Measurements from ENCODE around the gene HAVCR1. TPM values are rescaled to one million over a fixed set of nuclear protein-coding genes. Genes with fewer than 3 reads are reported as not detected.
"Not testable (repeated sequence)": the region's sequence is repeated elsewhere in the genome, so short reads cannot be mapped to it uniquely, and the experiment has no call there.

The HAVCR1 gene
- total RNA-seq, 2 donors from 2014 or later, result 1.6 TPM; not detected in 1

- H3K4me3 ChIP-seq, result no peak overlapping the region
- TF ChIP-seq POLR2AphosphoS5 (IDR thresholded peaks at IDR 0.05) (no peak), CTCF (IDR thresholded peaks at IDR 0.05) (no peak), POLR2A (IDR thresholded peaks at IDR 0.05) (no peak)
- no peak for DNase-seq (ENCODE audit: low spot score)
- intact Hi-C loops (cut with DNase I), result no loop called here
- H3K27ac ChIP-seq, result no peak overlapping the region
- WGBS, result 90% methylated on average over 3 of the region's 3 CpGs
- H3K36me3 ChIP-seq, result no peaks in the 10 kb centered on the region
- H3K27me3 ChIP-seq (replicated peaks; ENCODE audit: insufficient read depth), result no peaks in the 10 kb centered on the region
- no peaks in the 10 kb centered on the region for H3K4me1 ChIP-seq (replicated peaks)
- no peaks in the 10 kb centered on the region for H3K9me3 ChIP-seq
Measured at GRCh38 chr5:157046041-157046440, 12.9 kb downstream of the HAVCR1 start.

GRCh38 chr5:157045601-157046000, 13.3 kb downstream of the HAVCR1 start:
- no peak for DNase-seq (ENCODE audit: low spot score)
- Histone ChIP-seq H3K4me3 (no peak overlapping the region), H3K27me3 (replicated peaks; ENCODE audit: insufficient read depth) (no peaks in the 10 kb centered on the region), H3K27ac (no peak overlapping the region), H3K36me3 (no peaks in the 10 kb centered on the region), H3K9me3 (no peaks in the 10 kb centered on the region), H3K4me1 (replicated peaks) (no peaks in the 10 kb centered on the region)
- TF ChIP-seq CTCF (IDR thresholded peaks at IDR 0.05) (no peak), POLR2A (IDR thresholded peaks at IDR 0.05) (no peak), POLR2AphosphoS5 (IDR thresholded peaks at IDR 0.05) (no peak)
- intact Hi-C loops (cut with DNase I), result no loop called here
- 62% methylated on average over 3 of the region's 3 CpGs for WGBS

- intact Hi-C loops (cut with DNase I), result no loop called here
- H3K36me3 ChIP-seq, result no peaks in the 10 kb centered on the region
- 88% methylated on average over 5 of the region's 5 CpGs for WGBS
- H3K9me3 ChIP-seq, result no peaks in the 10 kb centered on the region
- no peak overlapping the region for H3K4me3 ChIP-seq
- no peaks in the 10 kb centered on the region for H3K4me1 ChIP-seq (replicated peaks)
- no peak overlapping the region for H3K27ac ChIP-seq
- H3K27me3 ChIP-seq (replicated peaks; ENCODE audit: insufficient read depth), result no peaks in the 10 kb centered on the region
- TF ChIP-seq POLR2A (IDR thresholded peaks at IDR 0.05) (no peak), CTCF (IDR thresholded peaks at IDR 0.05) (no peak), POLR2AphosphoS5 (IDR thresholded peaks at IDR 0.05) (no peak)
- DNase-seq (ENCODE audit: low spot score), result no peak
Measured at GRCh38 chr5:157038568-157039187, 20.2 kb downstream of the HAVCR1 start.

- H3K9me3 ChIP-seq; intact Hi-C loops (cut with DNase I); H3K4me1 ChIP-seq (replicated peaks); DNase-seq (ENCODE audit: low spot score); H3K27ac ChIP-seq; H3K36me3 ChIP-seq; H3K4me3 ChIP-seq; H3K27me3 ChIP-seq (replicated peaks; ENCODE audit: insufficient read depth): not testable (repeated sequence)
- WGBS, result 34% methylated on average over 17 of the region's 17 CpGs
Measured at GRCh38 chr5:157034106-157035072, 24.5 kb downstream of the HAVCR1 start.

GRCh38 chr5:157033071-157033583, 25.8 kb downstream of the HAVCR1 start:
- Histone ChIP-seq H3K4me3 (no peak overlapping the region), H3K36me3 (no peaks in the 10 kb centered on the region), H3K27ac (no peak overlapping the region), H3K27me3 (replicated peaks; ENCODE audit: insufficient read depth) (no peaks in the 10 kb centered on the region), H3K4me1 (replicated peaks) (no peaks in the 10 kb centered on the region), H3K9me3 (no peaks in the 10 kb centered on the region)
- no peak for TF ChIP-seq POLR2A (IDR thresholded peaks at IDR 0.05)
- no peak for TF ChIP-seq CTCF (IDR thresholded peaks at IDR 0.05)
- TF ChIP-seq POLR2AphosphoS5 (IDR thresholded peaks at IDR 0.05), result no peak
- no peak for DNase-seq (ENCODE audit: low spot score)
- intact Hi-C loops (cut with DNase I), result no loop called here
- 85% methylated on average over 4 of the region's 4 CpGs for WGBS

Measured in prostate gland (tissue), 2 donors.